K562 (cell line): ENCODE data around the gene TLR5. TPM values are rescaled to one million over a fixed set of nuclear protein-coding genes. Genes with fewer than 3 reads are reported as not detected.

Experiments
- ATAC-seq: fragments of 200-7000 bp; cut with Tn5 transposase; 3 replicates; pipeline ENCODE4 v1.9.1; 2020; ENCODE audit warnings: moderate library complexity
- BruUV-seq: library from RNA; stranded (reverse); fragments of 400-500 nt; replicated peaks from 2 replicates; lab custom pipeline; 2021; lab: Mats Ljungman, UMichigan
- CTCF ChIA-PET: fragments of 300-600 bp; formaldehyde crosslinking; extraction: SDS; loops from one replicate; lab custom pipeline; 2021; ENCODE audit warnings: low intra/inter-chr PET ratio; lab: Yijun Ruan, JAX
- POLR2A ChIA-PET: fragments of 300-600, 350-650 bp; sonication (Branson Sonifier 250); formaldehyde crosslinking; extraction: SDS; loops from one replicate; lab custom pipeline; 2021; ENCODE audit warnings: antibody characterized with exemption, inconsistent platforms; lab: Yijun Ruan, JAX
- DNase-seq, 4 experiments: peaks; one replicate each; pipeline versions ENCODE4 v3.0.0 to v3.0.0-alpha.2; 2011 to 2018; ENCODE audit warnings: low spot score in 3 of 4, mixed read lengths in 3 of 4; ENCODE audit errors: extremely low read depth in 1 of 4
- FAIRE-seq: peaks from 2 replicates; lab custom pipeline; 2011; peaks lifted over from hg19 to GRCh38; lab: Jason Lieb, UNC
- H2AFZ ChIP-seq: 2 replicates; pipeline ENCODE4 v1.6.0; 2011; ENCODE audit warnings: low read depth, low read length, control low read depth, inconsistent platforms
- H3K27ac ChIP-seq: fragments of 200-600 bp; 3 replicates; pipeline ENCODE4 v1.8.0; 2011; ENCODE audit warnings: low read depth, mild to moderate bottlenecking, control low read depth, inconsistent platforms, low read length, moderate library complexity, mixed read lengths; ENCODE audit errors: extremely low read depth
- H3K27me3 ChIP-seq, 2 experiments: fragments of 300-600 bp in 1 of 2; 2 replicates in 1 of 2; 3 replicates in 1 of 2; pipeline versions ENCODE4 v1.6.0 to v1.8.0; 2011; ENCODE audit warnings: inconsistent platforms in 2 of 2, low read length in 2 of 2, mild to moderate bottlenecking in 1 of 2, mixed read lengths in 1 of 2, moderate library complexity in 1 of 2; ENCODE audit not compliant: control insufficient read depth in 2 of 2, insufficient read depth in 2 of 2
- H3K36me3 ChIP-seq: fragments of 300-600 bp; 3 replicates; pipeline ENCODE4 v1.8.0; 2011; ENCODE audit warnings: mild to moderate bottlenecking, low read length, inconsistent platforms; ENCODE audit not compliant: control insufficient read depth, insufficient read depth
- H3K4me1 ChIP-seq, 2 experiments: fragments of 200-600 bp in 1 of 2; replicated peaks in 1 of 2; 2 replicates in 1 of 2; 3 replicates in 1 of 2; pipeline versions ENCODE4 v1.5.1 to v1.8.0; 2011; ENCODE audit warnings: inconsistent platforms in 2 of 2, low read length in 2 of 2, mild to moderate bottlenecking in 1 of 2, mixed read lengths in 1 of 2, moderate library complexity in 1 of 2; ENCODE audit not compliant: control insufficient read depth in 2 of 2, insufficient read depth in 2 of 2
- H3K4me2 ChIP-seq: 2 replicates; pipeline ENCODE4 v1.6.1; 2011; ENCODE audit warnings: low read length, control low read depth, inconsistent platforms, mixed read lengths; ENCODE audit not compliant: insufficient read depth
- H3K4me3 ChIP-seq: fragments of 200-600 bp; sonication (generic), shearing (Covaris generic); 2 replicates; pipeline ENCODE4 v1.5.1; 2016; ENCODE audit warnings: control low read depth, inconsistent platforms
- H3K79me2 ChIP-seq: fragments of 200-600 bp; 3 replicates; pipeline ENCODE4 v1.8.0; 2011; ENCODE audit warnings: low read length, inconsistent platforms; ENCODE audit not compliant: control insufficient read depth, insufficient read depth
- H3K9ac ChIP-seq, 2 experiments: 2 replicates each; pipeline versions ENCODE4 v1.6.0 to v1.6.1; 2011; ENCODE audit warnings: low read depth in 2 of 2, low read length in 2 of 2, control low read depth in 1 of 2, inconsistent platforms in 1 of 2, mild to moderate bottlenecking in 1 of 2, mixed read lengths in 1 of 2; ENCODE audit not compliant: insufficient read depth in 1 of 2
- H3K9me1 ChIP-seq: one replicate; pipeline ENCODE4 v1.6.0; 2011; ENCODE audit warnings: inconsistent platforms, mild to moderate bottlenecking, low read length, moderate library complexity; ENCODE audit not compliant: control insufficient read depth, insufficient read depth
- H3K9me3 ChIP-seq: replicated peaks from 2 replicates; pipeline ENCODE4 v1.5.1; 2011; ENCODE audit warnings: low read depth, low read length, inconsistent platforms; ENCODE audit not compliant: control insufficient read depth, insufficient read depth
- H4K20me1 ChIP-seq: replicated peaks from 2 replicates; pipeline ENCODE4 v1.6.1; 2011; ENCODE audit warnings: low read length, inconsistent platforms, mixed read lengths; ENCODE audit not compliant: control insufficient read depth, insufficient read depth
- ATF3 ChIP-seq, 2 experiments: fragments of 450-650 bp in 1 of 2; sonication (generic) in 1 of 2; formaldehyde crosslinking in 1 of 2; IDR thresholded peaks in 1 of 2; conservative IDR thresholded peaks in 1 of 2; 2 replicates each; pipeline versions ENCODE4 v1.6.1 to v1.8.1; 2016 to 2023; ENCODE audit warnings: mild to moderate bottlenecking in 2 of 2, moderate library complexity in 2 of 2, inconsistent platforms in 1 of 2, missing genetic modification reagents in 1 of 2
- ATF7 ChIP-seq: fragments of 450-650 bp; IDR thresholded peaks from 2 replicates; pipeline ENCODE4 v1.7.1; 2014; ENCODE audit warnings: mild to moderate bottlenecking, moderate library complexity
- ESRRA ChIP-seq: fragments of 450-650 bp; IDR thresholded peaks from 2 replicates; pipeline ENCODE4 v1.6.1; 2014; ENCODE audit warnings: low read depth, mild to moderate bottlenecking, moderate library complexity, borderline replicate concordance
- JUN ChIP-seq, 2 experiments: sonication (generic) in 1 of 2; formaldehyde crosslinking in 1 of 2; IDR thresholded peaks; 2 replicates each; pipeline versions ENCODE4 v1.6.1 to v1.8.0; 2012 to 2022; ENCODE audit warnings: borderline replicate concordance in 2 of 2, mild to moderate bottlenecking in 2 of 2, improper control_type of control experiment in 1 of 2, low read depth in 1 of 2, low read length in 1 of 2, missing genetic modification reagents in 1 of 2
- JUND ChIP-seq, 2 experiments: IDR thresholded peaks; 2 replicates in 1 of 2; 3 replicates in 1 of 2; pipeline ENCODE4 v1.6.1; 2011; ENCODE audit warnings: borderline replicate concordance in 2 of 2, low read depth in 2 of 2, low read length in 2 of 2, improper control_type of control experiment in 1 of 2, missing biosample characterization in 1 of 2, missing genetic modification characterization in 1 of 2, missing genetic modification reagents in 1 of 2
- NRF1 ChIP-seq, 2 experiments: fragments of 450-650 bp; IDR thresholded peaks in 1 of 2; conservative IDR thresholded peaks in 1 of 2; 2 replicates each; pipeline ENCODE4 v1.6.1; 2014; ENCODE audit warnings: mild to moderate bottlenecking in 2 of 2
- SRSF9 ChIP-seq: fragments of 200-400 bp; formaldehyde crosslinking; IDR thresholded peaks from 2 replicates; pipeline ENCODE4 v1.6.1; 2017; ENCODE audit warnings: low read depth, low read length, borderline replicate concordance
- ZNF175 ChIP-seq: fragments of 200-800 bp; sonication (Bioruptor generic); IDR thresholded peaks from 2 replicates; pipeline ENCODE4 v1.6.1; 2016; ENCODE audit warnings: low read depth, mild to moderate bottlenecking, missing genetic modification characterization, missing compliant biosample characterization
- ZNF23 ChIP-seq: fragments of 250-450 bp; sonication (Bioruptor Pico); IDR thresholded peaks from 2 replicates; pipeline ENCODE4 v1.4.0; 2020; ENCODE audit warnings: mild to moderate bottlenecking
- WGBS: fragments of 100-300 bp; shearing (Covaris generic); methylation state at CpG from one replicate; pipeline ENCODE4 v1.1.6; 2016; ENCODE audit warnings: low coverage, mixed read lengths; ENCODE audit not compliant: insufficient coverage; ENCODE audit errors: missing lambda C conversion rate; 5-methylcytosine and 5-hydroxymethylcytosine counted together
- in situ Hi-C: fragments of 300-500 bp; cut with MboI; formaldehyde crosslinking; loops from 4 replicates; pipeline ENCODE4 v1.15.0; 2018; ENCODE audit warnings: inconsistent platforms, mixed read lengths
- intact Hi-C: fragments of 100-400 bp; cut with micrococcal nuclease; formaldehyde crosslinking; loops from 2 replicates; pipeline ENCODE4 v1.14.2; 2022
- polyA plus RNA-seq, 8 experiments: library from polyadenylated mRNA; depleted of rRNA in 4 of 8; stranded (reverse) in 5 of 8; unstranded in 3 of 8; fragments of >200 nt; fragmentation: Nextera tagmentation in 2 of 8; fragmentation: Illumina TruSeq in 1 of 8; extraction: Ambion mirVana in 2 of 8; extraction: Trizol in 1 of 8; gene quantifications; 2 replicates each; pipeline versions ENCODE4 v1.2.1 to v1.2.3, GENCODE V29; 2011 to 2014; ENCODE audit warnings: inconsistent platforms in 1 of 8, missing spikeins in 1 of 8
- total RNA-seq, 7 experiments: library from RNA; depleted of rRNA in 6 of 7; stranded (reverse); fragments of >200 nt in 6 of 7; fragmentation: Illumina TruSeq in 2 of 7; extraction: Trizol in 2 of 7; gene quantifications; 2 replicates each; pipeline versions ENCODE4 v1.2.1 to v1.2.3, GENCODE V29; 2011 to 2021; ENCODE audit warnings: low replicate concordance in 1 of 7

The TLR5 gene
- total and polyA plus RNA-seq, 9 of the 15 experiments (the other 6 are each of a cell fraction or from before 2014, with no cell fraction given), result 0.93 to 7.4 (median 1.9) TPM

- Histone ChIP-seq H3K4me1 (no peaks in the 10 kb centered on the region), H3K4me2 (no peak overlapping the region), H3K27ac (no peak overlapping the region), H3K4me3 (no peak overlapping the region), H3K36me3 (no peaks in the 10 kb centered on the region), H3K79me2 (no peaks in the 10 kb centered on the region), H3K9me1 (no peaks in the 10 kb centered on the region), H4K20me1 (no peaks in the 10 kb centered on the region), H3K9ac (no peak overlapping the region), H2AFZ (no peak overlapping the region), H3K9me3 (no peaks in the 10 kb centered on the region), H3K27me3 (peaks cover 6 to 16% of the 10 kb centered on the region in 2 experiments; a peak in 4 of 5 replicates)
- ATAC-seq, result peak; percentile 53
- in situ Hi-C loops, result no loop called here
- POLR2A ChIA-PET, result interaction anchor here (0.7 kb wide), 1 partner anchor 40 kb away, joined by 4 read pairs; the partner anchor contains the start of gene TLR5
- CTCF ChIA-PET, result no interaction called here
- DNase-seq, result peak in 1 of 4 experiments; percentile 15
- BruUV-seq, result no TSS peak
- FAIRE-seq, result no peak
- intact Hi-C loops, result no loop called here
- 2% methylated on average over 10 of the region's 10 CpGs for WGBS
- TF ChIP-seq JUN (IDR thresholded peaks at IDR 0.05; ENCODE audit: borderline replicate concordance, low read depth, low read length), result 0 out of 2 replicates have a peak, but pooled peaks have one; percentile 39
- TF ChIP-seq JUN (CRISPR knock-in tag; IDR thresholded peaks at IDR 0.05; ENCODE audit: borderline replicate concordance), result no peak
- TF ChIP-seq ATF3 (IDR thresholded peaks at IDR 0.05), result peak; percentile 40; the same call in 1 of the 2 replicates
- TF ChIP-seq ATF3 (CRISPR knock-in tag; conservative IDR thresholded peaks at IDR 0.05), result no peak
- no peak for TF ChIP-seq ZNF175 (CRISPR knock-in tag)
- TF ChIP-seq ZNF23 (CRISPR knock-in tag), result no peak
- 0 out of 4 replicates have a peak, but pooled peaks of 1 of the 2 experiments have one; percentile 17 for TF ChIP-seq NRF1 (conservative IDR thresholded peaks at IDR 0.05 in 1 of 2, IDR thresholded peaks at IDR 0.05 in 1 of 2)
- TF ChIP-seq JUND (IDR thresholded peaks at IDR 0.05; ENCODE audit: borderline replicate concordance, low read depth, low read length), result peak; percentile 63; the same call in 1 of the 2 replicates
- TF ChIP-seq JUND (tag; IDR thresholded peaks at IDR 0.05; ENCODE audit: borderline replicate concordance, low read depth, low read length), result peak; percentile 54; the same call in 1 of the 3 replicates
- TF ChIP-seq ESRRA, result peak; percentile 61
- TF ChIP-seq SRSF9, result no peak
- TF ChIP-seq ATF7, result peak; percentile 83
These were observed 40.1 kb downstream of the TLR5 start for GRCh38 chr1:223102797-223103533.
